ENCODE data around the gene CDYL. TPM values are rescaled to one million over a fixed set of nuclear protein-coding genes. Genes with fewer than 3 reads are reported as not detected.

CDYL gene
- total RNA-seq, 1 donor from 2014 or later: 31.9 TPM

DNA sequence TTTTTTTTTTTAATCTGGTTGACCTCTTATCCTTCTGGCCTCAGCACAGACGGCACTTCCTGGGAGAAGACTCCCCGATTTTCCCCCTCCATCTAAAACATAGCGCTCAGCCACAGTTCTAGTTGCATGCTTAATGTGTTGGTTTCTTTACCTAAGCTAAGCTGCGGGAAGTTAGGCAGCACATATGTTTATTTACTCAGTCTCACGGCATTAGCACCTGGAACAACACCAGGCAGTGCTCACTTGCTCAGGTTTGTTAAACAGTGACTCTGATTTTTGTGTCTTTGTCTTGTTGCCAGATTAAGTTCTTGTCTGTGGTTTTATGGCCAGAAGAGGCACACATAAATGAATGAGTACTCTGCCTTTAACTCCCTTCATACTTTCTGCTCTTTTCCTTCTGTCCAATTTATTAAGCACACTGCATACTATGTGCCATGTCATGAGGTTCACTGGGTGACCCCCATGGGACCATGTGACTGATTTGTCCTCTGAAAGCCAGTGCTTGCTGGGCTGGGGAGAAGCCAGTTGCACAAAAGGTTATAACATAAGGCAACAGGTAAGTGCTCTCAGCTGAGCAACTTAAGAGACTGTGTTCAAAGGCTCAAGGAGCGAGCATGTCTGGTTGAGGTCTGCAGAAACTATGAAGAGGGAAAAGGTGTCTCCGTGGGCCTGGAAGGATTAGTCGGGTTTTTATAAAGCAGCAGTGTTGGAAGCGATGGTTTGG lies 134.0 kb downstream of the CDYL start:
- DNase-seq (ENCODE audit: extremely low spot score in 2 of 2): no peak
- intact Hi-C loops (cut with DNase I): no loop called here
- peaks cover 61% of the 10 kb centered on the region for H3K4me1 ChIP-seq

DNA sequence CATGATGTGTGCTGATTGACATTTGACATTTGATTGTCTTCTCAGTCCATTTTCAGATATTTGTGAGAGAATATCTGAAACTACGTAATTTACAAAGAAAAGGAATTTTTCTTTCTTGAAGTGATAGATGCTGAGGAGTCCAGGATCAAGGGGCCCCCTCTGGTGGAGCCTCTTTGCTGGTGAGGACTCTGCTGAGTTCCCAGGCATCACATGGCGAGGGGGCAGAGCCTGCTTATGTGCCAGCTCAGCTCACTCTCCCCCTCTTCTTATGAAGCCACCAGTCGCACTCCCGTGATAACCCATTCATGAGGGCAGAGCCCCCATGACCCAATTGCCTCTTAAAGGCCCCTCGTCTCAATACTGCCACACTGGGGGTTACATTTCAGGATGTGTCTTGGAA lies 136.4 kb downstream of the CDYL start:
- Histone ChIP-seq H3K4me3 (no peak overlapping the region), H3K4me1 (peaks cover 46% of the 10 kb centered on the region), H3K36me3 (no peaks in the 10 kb centered on the region), H3K9me3 (no peaks in the 10 kb centered on the region), H3K27me3 (no peaks in the 10 kb centered on the region), H3K27ac (no peak overlapping the region)
- no peak for TF ChIP-seq POLR2AphosphoS5 (IDR thresholded peaks at IDR 0.05; ENCODE audit: insufficient read depth in 1 of 2, low read depth in 1 of 2)
- intact Hi-C loops (cut with DNase I): no loop called here
- DNase-seq (ENCODE audit: extremely low spot score in 2 of 2): no peak

More for the DNA sequence above, 134.0 kb downstream of the CDYL start:
- H3K4me3 ChIP-seq: no peak overlapping the region
- H3K36me3 ChIP-seq: no peaks in the 10 kb centered on the region
- H3K9me3 ChIP-seq: no peaks in the 10 kb centered on the region
- H3K27ac ChIP-seq: no peak overlapping the region
- no peaks in the 10 kb centered on the region for H3K27me3 ChIP-seq
- TF ChIP-seq POLR2AphosphoS5 (IDR thresholded peaks at IDR 0.05; ENCODE audit: insufficient read depth in 1 of 2, low read depth in 1 of 2): no peak
- TF ChIP-seq, protein P1, sequence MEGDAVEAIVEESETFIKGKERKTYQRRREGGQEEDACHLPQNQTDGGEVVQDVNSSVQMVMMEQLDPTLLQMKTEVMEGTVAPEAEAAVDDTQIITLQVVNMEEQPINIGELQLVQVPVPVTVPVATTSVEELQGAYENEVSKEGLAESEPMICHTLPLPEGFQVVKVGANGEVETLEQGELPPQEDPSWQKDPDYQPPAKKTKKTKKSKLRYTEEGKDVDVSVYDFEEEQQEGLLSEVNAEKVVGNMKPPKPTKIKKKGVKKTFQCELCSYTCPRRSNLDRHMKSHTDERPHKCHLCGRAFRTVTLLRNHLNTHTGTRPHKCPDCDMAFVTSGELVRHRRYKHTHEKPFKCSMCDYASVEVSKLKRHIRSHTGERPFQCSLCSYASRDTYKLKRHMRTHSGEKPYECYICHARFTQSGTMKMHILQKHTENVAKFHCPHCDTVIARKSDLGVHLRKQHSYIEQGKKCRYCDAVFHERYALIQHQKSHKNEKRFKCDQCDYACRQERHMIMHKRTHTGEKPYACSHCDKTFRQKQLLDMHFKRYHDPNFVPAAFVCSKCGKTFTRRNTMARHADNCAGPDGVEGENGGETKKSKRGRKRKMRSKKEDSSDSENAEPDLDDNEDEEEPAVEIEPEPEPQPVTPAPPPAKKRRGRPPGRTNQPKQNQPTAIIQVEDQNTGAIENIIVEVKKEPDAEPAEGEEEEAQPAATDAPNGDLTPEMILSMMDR (IDR thresholded peaks at IDR 0.05): no peak
- TF ChIP-seq POLR2A (IDR thresholded peaks at IDR 0.05): no peak

DNA sequence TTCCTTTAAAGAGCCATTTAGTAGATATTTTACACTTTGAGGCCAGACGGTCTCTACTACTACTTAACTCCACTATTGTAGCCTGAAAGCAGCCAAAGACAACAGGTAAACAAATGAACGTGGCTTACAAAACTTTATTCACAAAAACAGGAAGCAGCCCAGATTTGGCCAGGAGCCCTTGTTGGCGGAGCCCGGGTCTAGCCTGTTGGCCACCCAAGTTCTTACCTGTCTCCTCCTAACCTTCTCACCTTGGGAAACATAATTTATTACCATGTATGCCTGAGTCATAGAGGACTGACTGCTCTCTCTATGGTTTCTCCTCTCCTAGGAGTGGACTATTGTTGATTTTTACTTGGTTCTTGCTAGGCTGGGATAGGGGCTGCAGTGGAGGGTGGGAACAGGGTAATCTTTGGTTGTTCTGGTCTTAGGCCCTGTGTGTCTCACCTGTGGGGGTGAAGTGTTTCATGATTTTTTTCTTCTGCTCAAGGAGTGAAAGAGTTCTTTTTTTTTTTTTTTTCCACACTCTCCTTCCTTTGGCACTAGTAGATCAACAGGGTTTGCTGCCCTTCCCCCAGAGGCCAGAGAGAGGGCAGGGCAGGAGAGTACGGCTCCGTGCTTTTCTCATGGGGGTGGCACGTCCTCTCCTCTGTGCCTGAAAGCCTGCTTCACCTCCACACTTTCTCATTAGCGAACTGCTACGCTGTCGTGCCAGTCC lies 137.7 kb downstream of the CDYL start:
- no peaks in the 10 kb centered on the region for H3K36me3 ChIP-seq
- H3K27ac ChIP-seq: peak overlapping the region; percentile 5
- TF ChIP-seq POLR2A (IDR thresholded peaks at IDR 0.05) (no peak), POLR2AphosphoS5 (IDR thresholded peaks at IDR 0.05; ENCODE audit: insufficient read depth in 1 of 2, low read depth in 1 of 2) (no peak)
- TF ChIP-seq, protein P1 (IDR thresholded peaks at IDR 0.05): no peak
- intact Hi-C loops (cut with DNase I): no loop called here
- DNase-seq (ENCODE audit: extremely low spot score in 2 of 2): no peak
- no peak overlapping the region for H3K4me3 ChIP-seq
- H3K27me3 ChIP-seq: no peaks in the 10 kb centered on the region
- peaks cover 42% of the 10 kb centered on the region for H3K4me1 ChIP-seq
- H3K9me3 ChIP-seq: no peaks in the 10 kb centered on the region

DNA sequence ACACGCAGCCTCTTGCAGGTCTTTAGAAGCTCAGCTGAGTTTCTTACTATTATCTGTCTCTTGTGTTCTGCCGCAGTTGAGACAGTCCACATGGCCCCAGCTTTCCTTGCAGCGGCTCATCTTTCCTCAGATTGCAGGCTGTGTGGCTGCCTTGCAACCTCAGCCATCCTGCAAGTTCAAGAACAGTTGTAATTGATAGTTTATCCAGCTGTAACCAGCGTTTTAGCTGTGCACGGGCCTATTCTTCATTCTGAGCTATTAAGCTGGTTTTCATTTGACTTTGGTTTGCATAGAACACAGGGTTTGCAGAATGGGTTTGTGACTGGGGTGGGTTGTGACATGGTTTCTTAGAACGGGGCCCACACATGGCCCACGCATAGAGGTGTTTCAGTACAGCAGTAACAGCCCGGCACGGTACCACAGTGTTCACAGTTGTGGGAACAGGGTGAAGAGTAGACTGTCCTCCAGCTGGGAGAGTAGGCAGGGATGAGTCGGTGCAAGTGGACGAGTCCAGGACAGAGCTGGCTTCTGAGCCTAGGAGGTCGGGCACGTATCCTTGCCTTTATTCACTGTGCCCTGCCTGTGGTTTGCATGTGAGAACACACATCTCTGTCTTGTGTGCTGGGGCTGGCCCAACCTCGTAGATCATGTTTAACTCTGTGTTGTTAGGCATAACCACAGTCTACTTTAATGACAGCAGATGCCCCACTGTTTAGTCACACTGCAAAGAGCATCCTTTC lies 138.4 kb downstream of the CDYL start:
- intact Hi-C loops (cut with DNase I): no loop called here
- Histone ChIP-seq H3K27me3 (no peaks in the 10 kb centered on the region), H3K9me3 (no peaks in the 10 kb centered on the region), H3K4me1 (peaks cover 42% of the 10 kb centered on the region), H3K36me3 (no peaks in the 10 kb centered on the region), H3K27ac (peak overlapping the region; percentile 5), H3K4me3 (no peak overlapping the region)
- no peak for TF ChIP-seq POLR2A (IDR thresholded peaks at IDR 0.05)
- no peak for TF ChIP-seq POLR2AphosphoS5 (IDR thresholded peaks at IDR 0.05; ENCODE audit: insufficient read depth in 1 of 2, low read depth in 1 of 2)
- TF ChIP-seq, protein P1 (IDR thresholded peaks at IDR 0.05): no peak
- DNase-seq (ENCODE audit: extremely low spot score in 2 of 2): no peak

DNA sequence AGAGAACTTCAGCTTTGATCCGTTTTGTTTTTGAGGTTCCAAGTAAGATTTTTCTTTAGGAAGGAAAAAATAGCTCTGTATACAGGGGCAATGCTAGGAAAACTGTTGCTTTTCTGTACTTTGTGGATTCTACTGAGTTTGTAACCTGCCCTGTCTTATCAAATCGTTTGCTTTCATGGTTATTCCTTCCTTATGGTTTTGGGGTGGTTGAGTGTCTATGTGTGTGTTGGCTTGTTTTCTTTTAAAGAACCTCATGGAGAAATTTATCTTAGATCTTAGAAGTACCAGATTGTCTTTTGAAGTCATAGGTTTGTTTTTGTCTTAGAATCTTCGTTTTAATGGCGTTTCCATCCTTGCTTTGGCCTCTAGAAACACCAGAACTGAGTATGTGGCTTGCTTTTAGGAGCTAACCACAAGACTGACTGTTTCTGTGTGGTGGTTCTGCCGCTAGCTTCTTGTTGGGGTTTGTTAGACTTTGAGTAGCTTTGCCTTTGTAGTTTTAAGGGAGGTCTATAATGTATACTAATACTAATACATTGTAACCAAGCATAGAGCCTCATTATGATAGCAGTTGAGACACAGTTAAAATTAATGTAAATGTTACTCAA lies 140.9 kb downstream of the CDYL start:
- Histone ChIP-seq H3K27ac (no peak overlapping the region), H3K4me1 (peaks cover 33% of the 10 kb centered on the region), H3K4me3 (no peak overlapping the region), H3K27me3 (no peaks in the 10 kb centered on the region), H3K9me3 (no peaks in the 10 kb centered on the region), H3K36me3 (no peaks in the 10 kb centered on the region)
- TF ChIP-seq POLR2AphosphoS5 (IDR thresholded peaks at IDR 0.05; ENCODE audit: insufficient read depth in 1 of 2, low read depth in 1 of 2): no peak
- TF ChIP-seq, protein P1 (IDR thresholded peaks at IDR 0.05): no peak
- TF ChIP-seq POLR2A (IDR thresholded peaks at IDR 0.05): no peak
- no peak for DNase-seq (ENCODE audit: extremely low spot score in 2 of 2)
- intact Hi-C loops (cut with DNase I): no loop called here
